Muscle of leg (tissue), 11 donors: ENCODE measurements around the gene REG4. TPM values are rescaled to one million over a fixed set of nuclear protein-coding genes. Genes with fewer than 3 reads are reported as not detected.

Experiments used
- DNase-seq: peaks from one replicate; pipeline ENCODE4 v3.0.0; 2013
- H3K27ac ChIP-seq: one replicate; pipeline ENCODE4 v1.5.1; 2013; ENCODE audit warnings: mild to moderate bottlenecking, low read length, control low read depth
- H3K27me3 ChIP-seq: one replicate; pipeline ENCODE4 v1.6.1; 2013; ENCODE audit warnings: low read length; ENCODE audit not compliant: control insufficient read depth, insufficient read depth
- H3K36me3 ChIP-seq: one replicate; pipeline ENCODE4 v1.6.1; 2013; ENCODE audit warnings: low read length; ENCODE audit not compliant: control insufficient read depth, insufficient read depth
- H3K4me1 ChIP-seq: one replicate; pipeline ENCODE4 v1.6.1; 2013; ENCODE audit warnings: low read length; ENCODE audit not compliant: control insufficient read depth, insufficient read depth
- H3K4me3 ChIP-seq: one replicate; pipeline ENCODE4 v1.5.1; 2013; ENCODE audit warnings: low read length, control low read depth
- H3K9me3 ChIP-seq: replicated peaks from 2 replicates; pipeline ENCODE4 v1.6.1; 2013; ENCODE audit warnings: low read depth, low read length; ENCODE audit not compliant: control insufficient read depth
- WGBS: methylation state at CpG from one replicate; pipeline ENCODE4 v1.1.5; 2013; ENCODE audit warnings: missing lambda C conversion rate; ENCODE audit not compliant: insufficient coverage; 5-methylcytosine and 5-hydroxymethylcytosine counted together
- polyA plus RNA-seq, 8 donors: library from polyadenylated mRNA; unstranded; fragments of 120-200 nt; gene quantifications; one replicate each; pipeline versions ENCODE4 v1.2.1 to v1.2.3, GENCODE V29; 2013; ENCODE audit warnings: inconsistent platforms in 1 of 8, low replicate concordance in 1 of 8; ENCODE audit not compliant: insufficient read length in 8 of 8, insufficient read depth in 1 of 8
- total RNA-seq: library from RNA; stranded (reverse); fragments of 120-200 nt; gene quantifications from one replicate; pipeline ENCODE4 v1.2.4, GENCODE V29; 2013

The REG4 gene
- total and polyA plus RNA-seq, 9 donors = 0.07 to 15.1 (median 3.1) TPM; not detected in 5

GRCh38 chr1:119811985-119812557 is 811 bp upstream of the REG4 start:
- no peak for DNase-seq
- Histone ChIP-seq H3K9me3 (no peaks in the 10 kb centered on the region), H3K27ac (no peak overlapping the region), H3K27me3 (peaks cover 4% of the 10 kb centered on the region), H3K4me3 (no peak overlapping the region), H3K36me3 (no peaks in the 10 kb centered on the region), H3K4me1 (no peaks in the 10 kb centered on the region)
- WGBS = 88% methylated on average over 1 of the region's 2 CpGs

DNA sequence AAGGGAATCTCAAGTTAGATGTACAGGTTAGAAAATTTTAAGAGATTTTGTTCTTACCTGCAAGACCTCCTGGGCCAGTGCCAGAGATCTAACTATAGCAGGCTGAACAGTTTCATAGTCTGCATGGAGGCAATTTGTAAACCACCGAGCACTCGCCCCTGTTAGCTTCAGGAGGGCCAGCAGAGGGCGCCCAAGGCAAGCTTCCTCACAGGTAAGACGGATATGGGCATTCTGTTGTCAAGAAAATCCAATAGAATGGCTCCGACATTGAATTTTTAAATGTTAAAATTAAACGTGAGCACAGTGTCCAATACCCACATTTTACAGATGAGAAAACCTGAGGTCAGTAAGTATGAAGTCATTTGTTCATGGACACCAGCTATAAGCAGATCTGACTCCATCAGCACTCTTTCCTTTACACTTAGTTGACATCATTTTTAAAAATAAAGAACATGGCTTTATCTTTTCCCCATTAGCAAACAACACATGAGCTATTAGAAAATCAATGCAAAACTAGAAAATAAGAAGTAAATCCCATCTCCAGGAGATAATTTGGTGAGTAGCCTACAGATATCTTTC is 2.2 kb downstream of the REG4 start:
- H3K9me3 ChIP-seq = no peaks in the 10 kb centered on the region
- peaks cover 4% of the 10 kb centered on the region for H3K27me3 ChIP-seq
- H3K36me3 ChIP-seq = no peaks in the 10 kb centered on the region
- H3K4me3 ChIP-seq = no peak overlapping the region
- WGBS = 0% methylated on average over 3 of the region's 6 CpGs
- no peaks in the 10 kb centered on the region for H3K4me1 ChIP-seq
- DNase-seq = peak; percentile 77
- no peak overlapping the region for H3K27ac ChIP-seq

DNA sequence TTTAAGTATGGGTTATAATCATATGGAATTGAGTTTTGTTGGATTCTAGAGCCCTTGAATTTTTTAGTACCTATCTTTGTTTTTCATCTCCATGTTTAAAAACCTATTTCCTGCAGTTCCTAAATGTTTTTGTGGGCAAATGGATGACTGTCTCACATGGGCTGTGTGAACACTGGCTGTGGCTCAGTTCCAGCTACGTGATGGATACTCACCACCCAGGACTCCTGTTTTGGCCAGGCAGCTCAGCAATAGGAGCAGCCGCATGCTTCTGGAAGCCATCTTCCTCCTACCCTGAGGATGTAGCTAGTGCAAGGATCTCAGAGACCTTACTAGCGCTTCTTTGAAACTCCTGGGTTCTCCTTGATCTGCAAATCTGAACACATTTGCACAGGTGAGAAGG is 2.8 kb downstream of the REG4 start:
- H3K4me1 ChIP-seq = no peaks in the 10 kb centered on the region
- 20% methylated on average over 1 of the region's 3 CpGs for WGBS
- H3K36me3 ChIP-seq = no peaks in the 10 kb centered on the region
- no peaks in the 10 kb centered on the region for H3K9me3 ChIP-seq
- peaks cover 4% of the 10 kb centered on the region for H3K27me3 ChIP-seq
- H3K27ac ChIP-seq = no peak overlapping the region
- no peak for DNase-seq
- H3K4me3 ChIP-seq = no peak overlapping the region

- DNase-seq = no peak
- Histone ChIP-seq H3K36me3 (no peaks in the 10 kb centered on the region), H3K27ac (no peak overlapping the region), H3K9me3 (no peaks in the 10 kb centered on the region), H3K4me1 (no peaks in the 10 kb centered on the region), H3K27me3 (peaks cover 5% of the 10 kb centered on the region), H3K4me3 (no peak overlapping the region)
- WGBS = no CpG with 5 or more reads among the region's 4 CpGs
Observed at GRCh38 chr1:119806489-119806888, 4.8 kb downstream of the REG4 start.

DNA sequence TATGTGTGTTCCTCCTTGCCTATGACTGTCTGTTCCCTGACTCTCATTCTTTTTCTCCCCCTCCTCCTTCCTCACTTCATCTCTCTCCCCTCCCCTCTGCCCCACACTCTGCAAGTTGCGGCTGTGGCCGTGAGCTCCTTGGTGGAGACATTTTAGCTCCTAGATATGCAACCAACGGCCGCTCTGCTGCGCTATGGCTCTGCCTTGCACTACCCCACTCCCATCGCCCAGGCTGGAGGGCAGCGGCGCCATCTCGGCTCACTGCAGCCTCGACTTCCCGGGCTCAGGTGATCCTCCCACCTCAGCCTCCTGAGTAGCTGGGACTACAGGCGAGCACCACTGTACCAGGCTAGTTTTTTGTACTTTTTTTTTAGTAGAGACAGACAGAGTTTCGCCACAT is 5.5 kb downstream of the REG4 start:
- Histone ChIP-seq H3K9me3 (no peaks in the 10 kb centered on the region), H3K27me3 (peaks cover 5% of the 10 kb centered on the region), H3K4me3 (no peak overlapping the region), H3K36me3 (no peaks in the 10 kb centered on the region), H3K27ac (no peak overlapping the region), H3K4me1 (no peaks in the 10 kb centered on the region)
- no peak for DNase-seq
- WGBS = 92% methylated on average over 3 of the region's 13 CpGs

DNA sequence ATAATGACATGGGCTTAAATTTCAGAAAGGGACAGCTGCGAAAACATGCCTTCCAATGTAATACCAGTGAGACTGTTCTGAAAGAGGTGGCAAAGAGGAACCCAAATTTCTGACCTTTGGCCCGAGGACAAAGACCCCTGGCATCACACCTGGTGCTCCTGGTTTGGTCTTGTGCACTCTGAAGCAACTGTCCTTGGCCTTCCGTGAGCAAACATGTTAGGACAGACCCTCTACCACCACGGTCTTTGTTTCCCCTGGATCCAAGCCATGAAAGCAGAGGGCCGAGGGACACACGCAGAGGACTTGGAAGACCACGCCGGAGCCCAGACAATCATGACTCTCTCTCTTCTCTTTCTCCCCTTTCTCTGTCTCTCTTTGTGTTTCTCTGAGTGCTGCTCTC is 6.0 kb downstream of the REG4 start:
- Histone ChIP-seq H3K9me3 (no peaks in the 10 kb centered on the region), H3K27me3 (peaks cover 5% of the 10 kb centered on the region), H3K27ac (no peak overlapping the region), H3K4me3 (no peak overlapping the region), H3K4me1 (no peaks in the 10 kb centered on the region), H3K36me3 (no peaks in the 10 kb centered on the region)
- no peak for DNase-seq
- 87% methylated on average over 8 of the region's 8 CpGs for WGBS

GRCh38 chr1:119799599-119800177 is 11.6 kb downstream of the REG4 start:
- peaks cover 6% of the 10 kb centered on the region for H3K4me1 ChIP-seq
- H3K27ac ChIP-seq = no peak overlapping the region
- H3K9me3 ChIP-seq = no peaks in the 10 kb centered on the region
- H3K36me3 ChIP-seq = no peaks in the 10 kb centered on the region
- H3K4me3 ChIP-seq = no peak overlapping the region
- DNase-seq = no peak
- H3K27me3 ChIP-seq = peaks cover 2% of the 10 kb centered on the region
- 76% methylated on average over 13 of the region's 15 CpGs for WGBS

DNA sequence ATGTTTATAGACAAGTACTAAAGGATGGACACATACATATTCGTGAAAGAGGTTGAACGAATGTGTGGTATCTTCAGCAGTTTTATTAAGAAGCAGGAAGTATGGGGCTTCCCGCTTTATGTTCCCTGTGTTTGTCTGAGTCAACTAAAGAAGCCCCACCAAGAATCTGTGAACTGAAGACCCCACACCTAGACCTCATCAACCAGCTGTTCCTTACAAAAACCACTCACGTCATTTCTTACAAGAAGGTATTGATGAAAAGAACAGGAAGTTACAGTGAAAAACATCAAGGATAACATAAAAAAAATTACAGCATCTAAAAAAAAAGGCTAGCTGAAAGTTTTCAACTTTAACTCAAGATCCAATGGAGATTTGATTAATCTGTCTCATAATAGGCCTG is 12.3 kb downstream of the REG4 start:
- no CpG with 5 or more reads among the region's 4 CpGs for WGBS
- Histone ChIP-seq H3K36me3 (no peaks in the 10 kb centered on the region), H3K4me1 (peaks cover 6% of the 10 kb centered on the region), H3K4me3 (no peak overlapping the region), H3K27ac (no peak overlapping the region), H3K27me3 (peaks cover 2% of the 10 kb centered on the region), H3K9me3 (no peaks in the 10 kb centered on the region)
- DNase-seq = no peak

DNA sequence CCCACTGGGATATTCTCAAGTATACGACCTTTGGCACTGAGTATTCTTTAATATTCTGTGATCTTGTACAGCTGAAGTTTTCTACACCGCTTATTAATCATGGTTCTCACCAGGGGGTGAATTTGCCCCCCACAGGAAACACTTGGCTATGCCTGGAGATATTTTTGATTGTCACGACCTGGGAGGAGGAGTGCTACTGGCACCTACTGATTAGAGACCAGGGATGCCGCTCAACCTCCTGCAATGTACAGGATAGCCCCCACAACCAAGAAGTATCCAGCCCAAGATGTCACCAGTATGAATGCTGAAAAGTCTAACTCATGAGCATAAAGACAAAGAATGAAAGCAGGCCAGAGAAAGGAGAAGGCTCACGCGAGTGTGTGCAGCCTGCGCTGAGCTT is 13.7 kb downstream of the REG4 start:
- DNase-seq = no peak
- peaks cover 2% of the 10 kb centered on the region for H3K27me3 ChIP-seq
- H3K9me3 ChIP-seq = no peaks in the 10 kb centered on the region
- no peaks in the 10 kb centered on the region for H3K36me3 ChIP-seq
- no peak overlapping the region for H3K27ac ChIP-seq
- H3K4me1 ChIP-seq = peaks cover 6% of the 10 kb centered on the region
- no peak overlapping the region for H3K4me3 ChIP-seq
- WGBS = 89% methylated on average over 3 of the region's 7 CpGs

- Histone ChIP-seq H3K9me3 (no peaks in the 10 kb centered on the region), H3K36me3 (no peaks in the 10 kb centered on the region), H3K4me1 (peaks cover 6% of the 10 kb centered on the region), H3K4me3 (no peak overlapping the region), H3K27ac (no peak overlapping the region), H3K27me3 (peaks cover 2% of the 10 kb centered on the region)
- no peak for DNase-seq
- WGBS = no CpG with 5 or more reads among the region's 1 CpG
Observed at GRCh38 chr1:119797162-119797561, 14.1 kb downstream of the REG4 start.
